VCaP (cell line): ENCODE measurements around the gene RPL22.

Experiments
- H3K27ac ChIP-seq: fragments of 450-650 bp; 2 replicates; pipeline ENCODE4 v1.5.1; 2017
- TF ChIP-seq, protein P1 (sequence below): fragments of 450-650 bp; conservative IDR thresholded peaks from 2 replicates; pipeline ENCODE4 v1.5.1; 2017; ENCODE audit warnings: mild to moderate bottlenecking, moderate library complexity

RPL22 gene

GRCh38 chr1:6211731-6212130 is 12.3 kb upstream of the RPL22 start:
- no peak overlapping the region for H3K27ac ChIP-seq
- TF ChIP-seq, protein P1, sequence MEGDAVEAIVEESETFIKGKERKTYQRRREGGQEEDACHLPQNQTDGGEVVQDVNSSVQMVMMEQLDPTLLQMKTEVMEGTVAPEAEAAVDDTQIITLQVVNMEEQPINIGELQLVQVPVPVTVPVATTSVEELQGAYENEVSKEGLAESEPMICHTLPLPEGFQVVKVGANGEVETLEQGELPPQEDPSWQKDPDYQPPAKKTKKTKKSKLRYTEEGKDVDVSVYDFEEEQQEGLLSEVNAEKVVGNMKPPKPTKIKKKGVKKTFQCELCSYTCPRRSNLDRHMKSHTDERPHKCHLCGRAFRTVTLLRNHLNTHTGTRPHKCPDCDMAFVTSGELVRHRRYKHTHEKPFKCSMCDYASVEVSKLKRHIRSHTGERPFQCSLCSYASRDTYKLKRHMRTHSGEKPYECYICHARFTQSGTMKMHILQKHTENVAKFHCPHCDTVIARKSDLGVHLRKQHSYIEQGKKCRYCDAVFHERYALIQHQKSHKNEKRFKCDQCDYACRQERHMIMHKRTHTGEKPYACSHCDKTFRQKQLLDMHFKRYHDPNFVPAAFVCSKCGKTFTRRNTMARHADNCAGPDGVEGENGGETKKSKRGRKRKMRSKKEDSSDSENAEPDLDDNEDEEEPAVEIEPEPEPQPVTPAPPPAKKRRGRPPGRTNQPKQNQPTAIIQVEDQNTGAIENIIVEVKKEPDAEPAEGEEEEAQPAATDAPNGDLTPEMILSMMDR, result no peak

DNA sequence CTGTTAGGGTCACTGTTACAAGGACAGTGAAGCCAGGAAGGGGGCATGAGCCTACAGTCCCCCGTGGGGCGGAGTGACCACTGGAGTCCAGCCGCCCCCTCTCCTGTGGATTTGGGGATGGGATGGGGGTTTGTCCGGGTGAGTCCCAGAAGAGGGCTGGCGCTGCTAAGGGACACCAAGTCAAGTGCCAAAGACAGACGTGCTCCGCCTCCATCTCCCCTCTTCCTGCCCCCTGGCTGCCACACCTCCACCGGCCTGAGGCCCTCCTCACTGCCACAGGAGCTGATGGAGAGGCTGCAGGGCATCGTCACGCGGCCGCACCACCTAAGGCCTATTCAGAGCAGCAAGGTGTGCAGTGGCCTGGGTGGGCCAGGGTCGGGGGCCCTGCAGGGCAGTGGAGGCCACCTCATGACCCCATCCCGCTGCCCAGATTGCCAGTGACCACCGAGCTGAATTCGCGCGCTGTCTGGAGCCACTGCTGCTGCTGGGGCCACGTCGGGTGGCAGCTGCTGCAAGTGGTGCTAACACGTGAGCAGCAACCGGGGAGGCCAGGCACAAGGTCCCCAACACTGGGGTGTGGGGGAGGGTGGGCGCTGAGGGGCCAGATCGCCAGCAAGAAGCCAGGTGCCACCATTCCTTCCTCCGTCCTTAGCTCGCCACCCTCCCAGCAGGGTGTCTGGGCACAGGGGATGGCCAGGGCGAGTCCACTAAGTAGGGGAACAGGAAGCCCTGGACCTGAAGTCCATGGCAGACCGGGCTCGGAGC is 11.4 kb upstream of the RPL22 start:
- TF ChIP-seq, protein P1, result no peak
- no peak overlapping the region for H3K27ac ChIP-seq

DNA sequence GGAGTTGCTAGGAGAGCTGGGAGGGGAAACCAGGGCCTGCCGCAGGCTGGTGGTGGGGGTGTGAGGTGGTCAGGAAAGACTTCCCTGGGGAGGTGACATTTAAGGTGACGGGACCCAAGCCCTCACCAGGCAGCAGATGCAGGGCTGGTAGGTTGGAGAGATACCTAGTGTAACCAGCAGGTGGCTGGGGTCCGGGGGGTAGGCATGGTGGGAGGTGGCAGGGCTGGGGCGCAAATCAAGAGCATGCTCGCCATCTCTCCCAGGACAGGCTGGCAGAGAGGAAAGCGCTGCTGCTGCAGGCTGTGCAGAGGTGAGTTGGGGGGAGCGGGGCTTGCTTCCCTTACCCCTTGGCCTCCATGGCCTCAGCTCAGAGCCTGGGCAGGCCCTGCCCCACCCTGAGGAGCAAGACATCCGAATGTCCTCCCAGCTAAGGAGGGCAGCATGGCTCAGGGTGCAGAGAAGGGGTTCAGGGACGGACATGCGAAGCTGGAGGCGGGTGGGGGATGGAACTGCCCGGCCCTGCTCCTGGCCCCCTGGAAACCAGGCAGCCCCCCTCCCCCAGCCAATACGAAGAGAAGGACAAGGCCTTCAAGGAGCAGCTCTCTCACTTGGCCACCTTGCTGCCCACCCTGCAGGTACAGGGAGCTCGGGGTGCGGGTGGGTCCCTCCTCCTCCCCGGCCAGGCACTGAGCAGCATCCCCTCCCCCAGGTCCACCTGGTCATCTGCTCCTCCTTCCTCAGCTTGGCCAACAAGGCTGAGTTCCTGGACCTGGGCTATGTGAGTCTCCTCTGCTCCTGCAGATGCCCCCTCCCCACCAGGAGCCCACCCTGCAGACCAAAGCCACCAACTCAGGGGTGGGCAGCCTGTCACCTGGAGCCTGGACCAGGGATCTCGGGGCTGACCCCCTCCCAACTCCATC is 10.5 kb upstream of the RPL22 start:
- H3K27ac ChIP-seq, result no peak overlapping the region
- TF ChIP-seq, protein P1, result no peak

- TF ChIP-seq, protein P1, result no peak
- no peak overlapping the region for H3K27ac ChIP-seq
Measured at GRCh38 chr1:6208723-6209660, 9.6 kb upstream of the RPL22 start.

- TF ChIP-seq, protein P1, result no peak
- no peak overlapping the region for H3K27ac ChIP-seq
Measured at GRCh38 chr1:6207921-6208320, 8.5 kb upstream of the RPL22 start.

GRCh38 chr1:6207075-6207885 is 7.9 kb upstream of the RPL22 start:
- TF ChIP-seq, protein P1, result no peak
- no peak overlapping the region for H3K27ac ChIP-seq
